ENCODE data around the gene PTPRG. TPM values are rescaled to one million over a fixed set of nuclear protein-coding genes. Genes with fewer than 3 reads are reported as not detected.

The PTPRG gene
- total RNA-seq, 1 experiment from 2014 or later: 11.7 TPM

GRCh38 chr3:62096521-62096920, 535.1 kb downstream of the PTPRG start:
- intact Hi-C loops (cut with micrococcal nuclease; ENCODE audit: unreplicated experiment): no loop called here
- H3K27ac ChIP-seq (ENCODE audit: low read depth, low read length, poor library complexity, severe bottlenecking): no peak overlapping the region
- TF ChIP-seq CTCF (conservative IDR thresholded peaks at IDR 0.05; ENCODE audit: low read depth, low read length) (no peak), EZH2 (IDR thresholded peaks at IDR 0.05; ENCODE audit: borderline replicate concordance, low read depth, low read length, poor library complexity, severe bottlenecking) (no peak)
- H3K4me3 ChIP-seq (ENCODE audit: low read depth, low read length, poor library complexity, severe bottlenecking): no peak overlapping the region
- no TSS peak for BruUV-seq (replicated peaks)
- ChIA-PET POLR2A (ENCODE audit: low non-redundant PET) (no interaction called here), CTCF (no interaction called here)
- no peaks in the 10 kb centered on the region for H3K36me3 ChIP-seq (ENCODE audit: insufficient read depth, low read length, poor library complexity, severe bottlenecking)
- no peak for DNase-seq (ENCODE audit: low spot score)
- no peaks in the 10 kb centered on the region for H3K9me3 ChIP-seq (ENCODE audit: low read depth, low read length, poor library complexity, severe bottlenecking)
- H3K27me3 ChIP-seq (replicated peaks; ENCODE audit: insufficient read depth, low read depth, low read length, poor library complexity): no peaks in the 10 kb centered on the region
- H3K4me1 ChIP-seq (ENCODE audit: insufficient read depth, low read length, poor library complexity, severe bottlenecking): no peaks in the 10 kb centered on the region

GRCh38 chr3:62097121-62097520, 535.8 kb downstream of the PTPRG start:
- CTCF ChIA-PET: no interaction called here
- no peaks in the 10 kb centered on the region for H3K27me3 ChIP-seq (replicated peaks; ENCODE audit: insufficient read depth, low read depth, low read length, poor library complexity)
- no peaks in the 10 kb centered on the region for H3K4me1 ChIP-seq (ENCODE audit: insufficient read depth, low read length, poor library complexity, severe bottlenecking)
- H3K4me3 ChIP-seq (ENCODE audit: low read depth, low read length, poor library complexity, severe bottlenecking): no peak overlapping the region
- intact Hi-C loops (cut with micrococcal nuclease; ENCODE audit: unreplicated experiment): no loop called here
- POLR2A ChIA-PET (ENCODE audit: low non-redundant PET): no interaction called here
- BruUV-seq (replicated peaks): no TSS peak
- DNase-seq (ENCODE audit: low spot score): no peak
- no peaks in the 10 kb centered on the region for H3K9me3 ChIP-seq (ENCODE audit: low read depth, low read length, poor library complexity, severe bottlenecking)
- H3K27ac ChIP-seq (ENCODE audit: low read depth, low read length, poor library complexity, severe bottlenecking): no peak overlapping the region
- no peaks in the 10 kb centered on the region for H3K36me3 ChIP-seq (ENCODE audit: insufficient read depth, low read length, poor library complexity, severe bottlenecking)
- TF ChIP-seq EZH2 (IDR thresholded peaks at IDR 0.05; ENCODE audit: borderline replicate concordance, low read depth, low read length, poor library complexity, severe bottlenecking) (no peak), CTCF (conservative IDR thresholded peaks at IDR 0.05; ENCODE audit: low read depth, low read length) (no peak)

GRCh38 chr3:62098646-62099365, 537.4 kb downstream of the PTPRG start:
- intact Hi-C loops (cut with micrococcal nuclease; ENCODE audit: unreplicated experiment): no loop called here
- no TSS peak for BruUV-seq (replicated peaks)
- CTCF ChIA-PET: no interaction called here

More at GRCh38 chr3:62098646-62099365, 537.4 kb downstream of the PTPRG start:
- H3K36me3 ChIP-seq (ENCODE audit: insufficient read depth, low read length, poor library complexity, severe bottlenecking): no peaks in the 10 kb centered on the region
- no peaks in the 10 kb centered on the region for H3K9me3 ChIP-seq (ENCODE audit: low read depth, low read length, poor library complexity, severe bottlenecking)
- no peaks in the 10 kb centered on the region for H3K27me3 ChIP-seq (replicated peaks; ENCODE audit: insufficient read depth, low read depth, low read length, poor library complexity)
- TF ChIP-seq CTCF (conservative IDR thresholded peaks at IDR 0.05; ENCODE audit: low read depth, low read length) (no peak), EZH2 (IDR thresholded peaks at IDR 0.05; ENCODE audit: borderline replicate concordance, low read depth, low read length, poor library complexity, severe bottlenecking) (no peak)
- no peak overlapping the region for H3K4me3 ChIP-seq (ENCODE audit: low read depth, low read length, poor library complexity, severe bottlenecking)
- DNase-seq (ENCODE audit: low spot score): no peak
- H3K4me1 ChIP-seq (ENCODE audit: insufficient read depth, low read length, poor library complexity, severe bottlenecking): no peaks in the 10 kb centered on the region
- no peak overlapping the region for H3K27ac ChIP-seq (ENCODE audit: low read depth, low read length, poor library complexity, severe bottlenecking)
- POLR2A ChIA-PET (ENCODE audit: low non-redundant PET): no interaction called here
